ENCODE data around the gene BOK.

DNA sequence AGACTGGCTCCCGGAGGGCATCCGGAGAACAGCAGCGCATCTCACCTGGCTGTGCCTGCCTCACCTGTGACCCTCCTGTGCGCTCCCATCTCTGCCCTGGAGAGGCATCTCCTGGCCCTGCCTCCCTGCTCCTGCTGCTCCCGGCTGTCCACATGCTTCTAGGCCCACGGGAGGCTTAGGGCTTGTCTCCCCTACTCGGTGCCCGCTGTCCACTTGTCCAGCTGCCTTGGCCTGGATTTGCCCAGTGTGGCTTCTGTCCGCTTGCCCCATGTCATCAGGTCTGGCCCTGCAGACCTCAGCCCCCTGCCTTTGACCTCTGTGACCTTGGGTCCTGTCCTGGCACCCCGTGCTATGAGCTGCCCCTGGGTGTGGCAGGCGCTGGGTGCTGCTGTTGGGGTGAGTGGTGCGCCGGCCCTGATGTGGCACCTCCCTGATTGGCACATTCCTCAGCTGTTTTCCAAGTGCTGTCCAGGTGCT is 4.5 kb downstream of the BOK start:
- no peak for TF ChIP-seq SIN3A (IDR thresholded peaks at IDR 0.05; ENCODE audit: borderline replicate concordance, insufficient read depth, low read length)
- no peak for TF ChIP-seq POLR2AphosphoS5 (IDR thresholded peaks at IDR 0.05; ENCODE audit: low read depth, low read length)
- TF ChIP-seq TAF1 (IDR thresholded peaks at IDR 0.05; ENCODE audit: borderline replicate concordance, insufficient read depth, low read length): no peak
